ENCODE results near the gene AFF3.

- no peak for TF ChIP-seq JUN (IDR thresholded peaks at IDR 0.05; ENCODE audit: borderline replicate concordance, insufficient read depth, insufficient read length, low read depth)
- TF ChIP-seq CTCF (IDR thresholded peaks at IDR 0.05; ENCODE audit: extremely low read depth in 1 of 2, insufficient read depth in 1 of 2, low read depth in 1 of 2, low read length in 2 of 2) = no peak
- TF ChIP-seq POLR2A (IDR thresholded peaks at IDR 0.05; ENCODE audit: low read depth, low read length) = no peak
- no peak for TF ChIP-seq POLR2AphosphoS5 (IDR thresholded peaks at IDR 0.05; ENCODE audit: insufficient read depth, low read depth, low read length)
- TF ChIP-seq EZH2 (IDR thresholded peaks at IDR 0.05; ENCODE audit: borderline replicate concordance, low read depth, low read length, severe bottlenecking) = no peak
- TF ChIP-seq FOS (IDR thresholded peaks at IDR 0.05; ENCODE audit: borderline replicate concordance, insufficient read depth, low read length) = no peak
These were observed 206.3 kb downstream of the AFF3 start for GRCh38 chr2:99936065-99936464.
